ENCODE results near the gene DCBLD1.

DCBLD1 gene

GRCh38 chr6:117590447-117590846 lies 108.0 kb downstream of the DCBLD1 start:
- TF ChIP-seq ZNF341 (tag by site-specific recombination; IDR thresholded peaks at IDR 0.05; ENCODE audit: low read depth) = no peak
- no peak for TF ChIP-seq ZSCAN18 (tag by site-specific recombination; IDR thresholded peaks at IDR 0.05)
- no peak for TF ChIP-seq TSHZ1 (tag by site-specific recombination; IDR thresholded peaks at IDR 0.05; ENCODE audit: borderline replicate concordance)
- no peak for TF ChIP-seq ZNF529 (tag by site-specific recombination; IDR thresholded peaks at IDR 0.05; ENCODE audit: insufficient replicate concordance)
- TF ChIP-seq ZNF280D (tag by site-specific recombination; IDR thresholded peaks at IDR 0.05) = no peak
- Histone ChIP-seq H3K27ac (ENCODE audit: extremely low read depth, low read depth, low read length) (no peak overlapping the region), H3K9me3 (ENCODE audit: control insufficient read depth, insufficient read depth, low read depth, low read length) (no peaks in the 10 kb centered on the region), H3K36me3 (ENCODE audit: control insufficient read depth in 2 of 2, insufficient read depth in 1 of 2, low read length in 2 of 2) (peaks cover 10 to 25% of the 10 kb centered on the region in 2 experiments; a peak in 2 of 3 replicates), H3K4me1 (ENCODE audit: control insufficient read depth, insufficient read depth, low read length) (peaks cover 13% of the 10 kb centered on the region), H3K4me3 (ENCODE audit: low read depth, low read length) (no peak overlapping the region)
- CTCF ChIA-PET = interaction anchor here (1.4 to 2.9 kb wide), 2 partner anchors 12 to 14 kb away, joined by 3 to 10 read pairs; partner anchors contain the start of gene GOPC
- POLR2A ChIA-PET = interaction anchor here (0.7 to 3.2 kb wide), 4 partner anchors 8 to 728 kb away, joined by 4 to 14 read pairs (median 6); partner anchors contain the start of gene GOPC

- ChIA-PET CTCF (interaction anchor here (1.4 to 2.9 kb wide), 2 partner anchors 11 to 13 kb away, joined by 3 to 10 read pairs; partner anchors contain the start of gene GOPC), POLR2A (no interaction called here)
- Histone ChIP-seq H3K27ac (ENCODE audit: extremely low read depth, low read depth, low read length) (no peak overlapping the region), H3K4me1 (ENCODE audit: control insufficient read depth, insufficient read depth, low read length) (peaks cover 13% of the 10 kb centered on the region), H3K36me3 (ENCODE audit: control insufficient read depth in 2 of 2, insufficient read depth in 1 of 2, low read length in 2 of 2) (peaks cover 10 to 22% of the 10 kb centered on the region in 2 experiments; a peak in 2 of 3 replicates), H3K4me3 (ENCODE audit: low read depth, low read length) (no peak overlapping the region), H3K9me3 (ENCODE audit: control insufficient read depth, insufficient read depth, low read depth, low read length) (no peaks in the 10 kb centered on the region)
- no peak for TF ChIP-seq ZBTB48 (tag by site-specific recombination; IDR thresholded peaks at IDR 0.05)
- TF ChIP-seq ZNF335 (tag by site-specific recombination; conservative IDR thresholded peaks at IDR 0.05) = no peak
- TF ChIP-seq ZNF645 (tag by site-specific recombination; IDR thresholded peaks at IDR 0.05) = no peak
- no peak for TF ChIP-seq ZNF416 (tag by site-specific recombination; IDR thresholded peaks at IDR 0.05)
- no peak for TF ChIP-seq GLI2 (tag by site-specific recombination; IDR thresholded peaks at IDR 0.05; ENCODE audit: borderline replicate concordance, low read depth)
- TF ChIP-seq ZXDB (tag by site-specific recombination; IDR thresholded peaks at IDR 0.05) = 0 out of 2 replicates have a peak, but pooled peaks have one; percentile 36
- TF ChIP-seq ZNF610 (tag by site-specific recombination; IDR thresholded peaks at IDR 0.05; ENCODE audit: borderline replicate concordance) = no peak
- TF ChIP-seq ZNF670 (tag by site-specific recombination; IDR thresholded peaks at IDR 0.05; ENCODE audit: low read depth) = no peak
- no peak for TF ChIP-seq ZNF362 (tag by site-specific recombination; IDR thresholded peaks at IDR 0.05)
- no peak for TF ChIP-seq ZNF843 (tag by site-specific recombination; IDR thresholded peaks at IDR 0.05)
- no peak for TF ChIP-seq ZNF623 (tag by site-specific recombination; IDR thresholded peaks at IDR 0.05)
- no peak for TF ChIP-seq ZNF274 (IDR thresholded peaks at IDR 0.05; ENCODE audit: low read length)
- no peak for TF ChIP-seq ZNF274 (tag by site-specific recombination; IDR thresholded peaks at IDR 0.05; ENCODE audit: borderline replicate concordance)
- TF ChIP-seq ZNF549 (tag by site-specific recombination; IDR thresholded peaks at IDR 0.05) = no peak
- no peak for TF ChIP-seq ZNF837 (tag by site-specific recombination; IDR thresholded peaks at IDR 0.05)
- TF ChIP-seq ZBTB8A (tag by site-specific recombination; IDR thresholded peaks at IDR 0.05) = no peak
- no peak for TF ChIP-seq ZNF521 (tag by site-specific recombination; IDR thresholded peaks at IDR 0.05)
- no peak for TF ChIP-seq ZNF121 (tag by site-specific recombination; IDR thresholded peaks at IDR 0.05)
- TF ChIP-seq FEZF1 (tag by site-specific recombination; IDR thresholded peaks at IDR 0.05) = peak; percentile 82
- no peak for TF ChIP-seq WT1 (tag by site-specific recombination; IDR thresholded peaks at IDR 0.05)
- TF ChIP-seq KLF16 (tag by site-specific recombination; IDR thresholded peaks at IDR 0.05) = no peak
These were observed 108.9 kb downstream of the DCBLD1 start for GRCh38 chr6:117591405-117591804.
